Neural progenitor cell (in vitro differentiated cells): ENCODE data around the gene FAM237A.

Experiments used
- CTCF ChIP-seq: fragments of 200-600 bp; sonication (generic); IDR thresholded peaks from 2 replicates; pipeline ENCODE4 v1.5.1; 2017; ENCODE audit warnings: antibody characterized with exemption, mild to moderate bottlenecking
- EZH2 ChIP-seq: fragments of 200-600 bp; sonication (generic); IDR thresholded peaks from 2 replicates; pipeline ENCODE4 v1.6.1; 2017; ENCODE audit warnings: antibody characterized with exemption, mild to moderate bottlenecking, moderate library complexity
- EZH2phosphoT487 ChIP-seq: fragments of 200-600 bp; sonication (generic); IDR thresholded peaks from 2 replicates; pipeline ENCODE4 v1.6.1; 2017; ENCODE audit warnings: antibody characterized with exemption

GRCh38 chr2:206615417-206616089, 26.7 kb upstream of the FAM237A start:
- TF ChIP-seq CTCF (no peak), EZH2 (no peak), EZH2phosphoT487 (no peak)
